Forelimb muscle (tissue), 1 donor: ENCODE data around the gene FBN1. TPM values are rescaled to one million over a fixed set of nuclear protein-coding genes. Genes with fewer than 3 reads are reported as not detected.

Source experiments
- DNase-seq: peaks from one replicate; pipeline ENCODE4 v3.0.0-alpha.2; 2013; ENCODE audit warnings: low read depth
- polyA plus RNA-seq: library from polyadenylated mRNA; unstranded; fragments of 120-200 nt; gene quantifications from one replicate; pipeline ENCODE4 v1.2.1, GENCODE V29; 2013; ENCODE audit not compliant: insufficient read length

Gene FBN1
- polyA plus RNA-seq, 1 donor = 168 TPM

GRCh38 chr15:48623456-48623855, 22.1 kb downstream of the FBN1 start:
- DNase-seq = no peak

DNA sequence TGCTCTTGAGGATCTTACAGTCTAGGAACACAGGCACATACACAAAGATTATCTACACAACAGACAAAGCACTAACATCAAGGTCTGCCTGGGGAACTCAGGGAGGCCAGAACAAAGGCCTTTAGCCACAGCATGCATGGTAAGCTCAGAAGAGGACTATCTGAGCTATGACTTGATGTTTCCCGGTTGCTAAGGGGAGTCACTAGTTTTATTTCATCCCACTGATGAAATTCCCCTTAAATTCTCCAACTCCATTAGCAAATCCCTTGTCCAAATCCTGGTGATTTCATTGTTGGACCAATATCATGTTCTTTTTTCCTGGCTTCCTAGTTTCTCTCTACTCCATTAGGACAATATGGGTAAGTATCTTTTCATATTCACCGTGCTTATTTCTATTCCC, 23.3 kb downstream of the FBN1 start:
- DNase-seq = no peak

DNA sequence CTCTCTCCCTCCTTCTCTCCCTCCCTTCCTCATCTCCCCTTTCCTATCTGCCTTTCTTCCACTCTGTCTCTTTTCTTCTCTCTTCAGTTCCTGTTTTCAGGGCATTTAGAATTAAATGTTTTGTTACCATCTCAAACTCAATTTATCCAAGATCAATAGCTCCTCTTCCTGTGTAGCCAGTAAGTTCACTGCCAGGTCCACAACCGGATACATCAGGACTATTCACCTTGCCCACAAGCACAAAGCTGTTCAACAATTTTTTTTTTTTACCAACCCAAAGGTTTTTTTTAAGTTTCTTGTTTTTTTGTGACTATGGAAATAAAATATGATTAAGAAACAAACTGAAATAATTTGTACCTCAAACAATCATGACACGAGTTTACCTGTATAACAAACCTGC, 26.1 kb downstream of the FBN1 start:
- DNase-seq = no peak

DNA sequence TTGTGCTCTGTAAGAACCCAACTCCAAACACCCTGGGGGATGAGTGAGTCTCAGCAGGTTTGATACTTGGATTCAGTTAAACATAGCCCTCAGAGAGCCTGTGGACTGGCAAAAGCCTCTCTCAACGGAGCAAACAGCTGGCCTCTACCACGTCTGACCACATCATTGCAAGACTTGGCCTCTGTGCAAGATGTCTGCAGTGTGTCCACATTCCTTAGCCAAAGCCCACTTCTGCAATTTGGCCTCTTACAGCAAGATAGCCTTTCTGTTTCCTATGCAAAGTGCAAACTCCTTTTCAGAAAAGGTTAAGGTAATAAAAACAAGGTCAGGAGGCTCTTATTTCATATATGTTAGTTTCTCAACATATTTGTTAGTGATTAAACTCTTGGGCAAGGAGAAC, 27.9 kb downstream of the FBN1 start:
- no peak for DNase-seq

- DNase-seq = no peak
Measured at GRCh38 chr15:48616216-48616615, 29.3 kb downstream of the FBN1 start.

- no peak for DNase-seq
Measured at GRCh38 chr15:48614051-48614450, 31.5 kb downstream of the FBN1 start.

GRCh38 chr15:48609486-48609885, 36.0 kb downstream of the FBN1 start:
- no peak for DNase-seq

- no peak for DNase-seq
Measured at GRCh38 chr15:48607846-48608245, 37.7 kb downstream of the FBN1 start.

- no peak for DNase-seq
Measured at GRCh38 chr15:48604567-48604966, 40.9 kb downstream of the FBN1 start.

DNA sequence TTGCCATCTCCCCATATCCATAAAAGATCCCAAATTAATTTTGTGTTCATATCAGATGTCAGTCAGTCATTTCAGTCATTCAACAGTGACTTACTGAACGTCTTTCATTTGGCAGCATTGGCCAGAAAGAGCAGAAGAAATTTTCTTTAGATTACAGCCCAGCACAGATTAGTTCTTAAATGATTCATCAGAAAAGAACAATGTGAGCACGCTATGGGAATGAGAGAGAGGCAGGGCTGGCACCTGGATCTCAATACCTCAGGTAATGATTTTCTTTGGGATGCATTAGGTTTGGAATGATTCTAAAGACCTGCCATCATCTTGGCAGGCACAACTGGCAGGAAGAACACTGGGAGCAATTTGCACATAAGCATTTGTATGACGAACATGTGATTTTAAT, 41.6 kb downstream of the FBN1 start:
- no peak for DNase-seq

DNA sequence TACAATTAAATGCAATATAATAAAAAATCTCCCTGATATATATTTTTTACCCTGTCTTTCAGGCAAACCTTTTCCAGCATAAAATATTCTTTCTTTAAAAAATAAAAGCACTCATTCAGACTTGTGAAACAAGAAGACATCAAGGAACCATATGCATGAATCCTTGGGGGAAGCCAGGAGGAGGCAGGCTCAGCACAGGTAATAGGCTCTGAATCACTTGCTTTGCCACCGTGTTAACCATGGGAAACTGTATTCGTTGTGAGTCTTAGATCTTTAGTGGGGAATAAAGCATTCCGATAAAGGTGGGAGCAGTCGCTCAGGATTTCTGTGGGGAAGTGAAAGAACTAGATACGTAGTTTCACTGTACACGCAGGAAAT, 42.4 kb downstream of the FBN1 start:
- no peak for DNase-seq

GRCh38 chr15:48602358-48603122, 43.0 kb downstream of the FBN1 start:
- DNase-seq = no peak

DNA sequence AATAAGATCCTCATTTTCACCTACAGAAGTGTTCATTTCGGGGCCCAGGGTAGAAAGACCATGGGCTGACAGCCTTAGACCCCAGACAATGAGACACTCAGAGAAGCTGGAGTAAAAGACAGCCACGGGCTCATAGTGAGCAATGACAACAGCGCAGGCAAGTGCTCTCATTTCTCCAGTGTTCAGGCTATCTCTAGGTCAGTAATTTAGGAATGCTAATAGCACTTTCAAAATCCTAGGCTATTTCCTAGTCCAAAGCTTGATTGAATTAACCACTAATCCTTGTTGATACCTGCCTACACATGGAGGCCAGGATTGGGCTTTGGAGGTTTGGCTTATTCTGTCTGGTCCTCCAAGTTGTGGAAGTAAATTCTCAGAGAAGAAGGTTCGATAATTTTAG, 44.4 kb downstream of the FBN1 start:
- no peak for DNase-seq

GRCh38 chr15:48596841-48597240, 48.7 kb downstream of the FBN1 start:
- DNase-seq = no peak

GRCh38 chr15:48596415-48596814, 49.1 kb downstream of the FBN1 start:
- no peak for DNase-seq

- DNase-seq = no peak
Measured at GRCh38 chr15:48595981-48596380, 49.5 kb downstream of the FBN1 start.

- no peak for DNase-seq
Measured at GRCh38 chr15:48592933-48593332, 52.6 kb downstream of the FBN1 start.

GRCh38 chr15:48592221-48592731, 53.2 kb downstream of the FBN1 start:
- no peak for DNase-seq

- no peak for DNase-seq
Measured at GRCh38 chr15:48590723-48591122, 54.8 kb downstream of the FBN1 start.

- DNase-seq = no peak
Measured at GRCh38 chr15:48584812-48585563, 60.5 kb downstream of the FBN1 start.

- no peak for DNase-seq
Measured at GRCh38 chr15:48584090-48584811, 61.3 kb downstream of the FBN1 start.

DNA sequence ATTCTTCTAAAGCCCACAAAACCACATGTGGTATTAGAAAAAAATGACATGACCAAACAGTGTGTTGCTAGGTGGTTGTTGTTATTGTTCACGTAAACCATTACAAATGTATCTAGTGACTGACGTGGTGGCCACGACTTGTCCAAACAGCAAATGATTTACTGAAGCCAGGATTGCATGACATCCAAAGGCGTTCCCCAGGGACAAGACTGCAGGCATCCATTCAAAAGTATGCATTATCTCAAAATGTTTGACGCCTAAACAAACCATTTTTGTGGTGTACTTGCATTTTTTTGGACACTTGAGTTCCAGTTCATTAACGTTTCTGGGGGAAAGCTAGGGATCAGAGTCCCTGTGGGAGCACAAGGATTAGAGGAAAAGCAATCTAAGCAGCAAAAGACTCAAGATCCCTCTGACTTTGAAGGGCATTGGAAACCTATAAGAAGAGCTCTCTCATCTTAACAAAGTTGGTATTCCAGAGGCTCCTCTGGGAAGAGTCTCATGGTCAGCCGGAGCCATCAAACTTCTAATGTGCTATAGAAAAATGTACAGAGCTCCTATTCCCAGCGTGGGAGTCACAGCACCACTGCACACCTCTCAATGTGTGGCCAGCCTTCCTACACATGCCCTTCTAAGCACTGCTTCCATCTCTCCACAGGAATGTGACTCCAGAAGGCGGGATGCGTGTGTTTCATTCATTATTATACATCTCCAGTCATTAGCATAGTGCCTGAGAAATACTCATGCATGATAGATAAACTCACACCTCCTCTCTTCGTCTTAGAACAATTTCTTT, 62.9 kb downstream of the FBN1 start:
- no peak for DNase-seq
